ENCODE measurements around the gene ELK4.
"Not testable (repeated sequence)": the region's sequence is repeated elsewhere in the genome, so short reads cannot be mapped to it uniquely, and the experiment has no call there.

Gene ELK4

DNA sequence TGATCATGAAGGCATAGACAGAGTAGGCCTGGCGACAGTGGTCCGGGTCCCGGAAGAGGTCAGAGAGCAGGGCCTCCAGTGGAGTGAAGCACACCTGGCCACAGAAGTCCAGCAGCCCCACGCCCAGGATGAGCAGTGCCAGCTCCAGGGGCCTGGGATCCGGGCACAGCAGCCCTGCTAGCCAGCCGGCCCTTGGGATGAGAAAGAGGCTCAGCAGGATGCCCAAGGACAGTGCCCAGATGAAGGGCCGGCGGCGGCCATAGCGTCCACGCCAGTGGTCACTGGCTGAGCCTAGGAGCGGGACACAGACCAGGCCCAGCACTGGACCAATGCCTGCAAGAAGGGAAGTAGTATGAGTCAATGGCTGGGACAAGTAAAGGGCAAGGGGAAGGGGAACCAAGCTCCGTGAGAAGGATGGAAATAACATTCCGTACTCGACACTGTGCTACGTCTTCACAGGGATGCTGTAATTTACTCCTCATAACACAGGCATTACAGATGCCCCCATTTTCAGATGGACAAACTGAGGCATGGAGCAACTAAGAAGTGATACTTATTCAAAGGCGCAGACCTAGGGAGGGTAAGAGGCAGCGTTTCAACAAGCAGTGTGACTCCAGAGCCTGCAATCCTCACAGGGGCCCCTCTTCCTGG, 31.6 kb upstream of the ELK4 start:
- no peak for DNase-seq

- no peak for DNase-seq
Observed at GRCh38 chr1:205662791-205663190, 31.0 kb upstream of the ELK4 start.

DNA sequence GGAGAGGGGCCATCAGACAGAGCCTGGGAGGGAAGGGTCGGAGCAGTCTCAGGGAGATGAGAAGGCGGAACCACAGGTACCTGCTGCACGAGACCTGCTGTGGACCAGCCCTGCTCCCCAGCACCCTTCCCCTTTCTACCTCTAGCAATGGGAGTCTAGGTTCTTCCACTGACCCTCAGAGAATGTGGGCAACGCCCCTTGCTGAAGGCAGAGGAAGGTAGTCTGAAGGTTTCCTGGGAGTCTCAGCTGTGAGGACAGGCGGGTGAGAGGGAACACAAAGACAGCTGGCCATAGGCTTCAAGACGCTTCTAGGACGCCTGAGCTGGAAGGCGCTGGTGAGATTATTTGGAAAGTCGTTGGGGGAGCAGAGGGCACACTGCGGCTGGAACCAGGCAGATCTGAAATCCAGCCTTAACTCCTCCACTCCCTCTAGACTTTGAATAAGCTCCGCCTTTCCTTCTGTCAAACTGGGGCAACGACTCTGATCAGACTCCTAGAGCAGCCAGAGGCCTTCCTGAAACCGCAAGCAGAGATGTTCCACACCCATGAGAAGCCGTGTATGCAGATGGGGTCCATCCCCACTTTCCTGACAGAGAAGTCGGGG, 30.4 kb upstream of the ELK4 start:
- no peak for DNase-seq

GRCh38 chr1:205661429-205662134, 29.8 kb upstream of the ELK4 start:
- DNase-seq, result no peak

DNA sequence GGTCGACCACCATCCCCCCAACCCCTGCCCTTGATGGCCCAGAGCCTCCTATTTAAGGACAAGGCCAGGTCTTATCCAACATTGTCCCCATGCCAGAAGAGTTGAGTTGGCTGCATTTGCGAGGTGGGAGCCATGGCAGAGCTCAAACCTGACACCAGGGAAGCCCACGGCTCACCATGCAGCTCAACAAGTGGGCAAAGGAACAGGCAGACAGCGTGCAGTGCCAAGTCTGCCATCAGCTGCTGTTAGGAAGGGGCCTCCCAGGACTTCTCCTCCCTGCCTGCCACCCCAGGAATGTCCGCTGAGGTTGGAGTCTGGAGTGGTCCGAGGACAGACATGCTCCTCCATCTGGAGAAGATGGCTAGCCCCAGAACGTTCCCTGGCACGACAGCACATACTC, 28.6 kb upstream of the ELK4 start:
- DNase-seq, result no peak

GRCh38 chr1:205658943-205659581, 27.3 kb upstream of the ELK4 start:
- peak; percentile 20 to 50 for DNase-seq

DNA sequence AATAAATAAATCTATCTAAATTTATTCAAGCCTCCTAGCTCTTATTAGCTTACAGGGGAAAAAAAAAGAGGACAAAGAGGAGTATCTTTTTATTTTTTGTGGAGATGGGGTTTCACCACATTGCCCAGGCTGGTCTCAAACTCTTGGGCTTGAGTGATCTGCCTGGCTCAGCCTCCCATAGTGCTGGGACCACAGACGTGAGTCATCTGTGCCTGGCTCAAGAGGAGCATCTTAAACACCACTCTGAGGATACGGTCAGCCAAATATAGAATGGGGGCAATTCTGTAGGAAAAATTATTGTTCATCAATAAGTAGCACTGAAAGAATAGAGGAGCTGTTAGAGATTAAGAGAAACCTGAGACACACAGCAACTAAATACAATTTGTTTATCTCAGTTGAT, 24.4 kb upstream of the ELK4 start:
- no peak for DNase-seq

DNA sequence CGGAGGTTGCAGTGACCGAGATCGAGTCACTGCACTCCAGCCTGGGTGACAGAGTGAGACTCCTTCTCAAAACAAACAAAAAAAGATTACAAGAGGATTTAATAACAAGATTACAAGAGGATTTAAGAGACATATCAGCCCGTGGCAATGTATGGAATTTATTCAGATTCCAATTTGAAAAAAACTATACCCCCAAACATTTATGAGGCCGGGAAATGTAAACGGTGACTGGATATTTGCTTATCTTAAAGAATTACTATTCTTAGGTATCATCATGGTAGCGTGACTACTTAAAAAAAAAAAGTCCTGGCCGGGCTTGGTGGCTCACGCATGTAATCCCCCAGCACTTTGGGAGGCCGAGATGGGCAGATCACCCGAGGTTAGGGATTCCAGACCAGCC, 21.2 kb upstream of the ELK4 start:
- no peak for DNase-seq

GRCh38 chr1:205650241-205650640, 18.4 kb upstream of the ELK4 start:
- no peak for DNase-seq

DNA sequence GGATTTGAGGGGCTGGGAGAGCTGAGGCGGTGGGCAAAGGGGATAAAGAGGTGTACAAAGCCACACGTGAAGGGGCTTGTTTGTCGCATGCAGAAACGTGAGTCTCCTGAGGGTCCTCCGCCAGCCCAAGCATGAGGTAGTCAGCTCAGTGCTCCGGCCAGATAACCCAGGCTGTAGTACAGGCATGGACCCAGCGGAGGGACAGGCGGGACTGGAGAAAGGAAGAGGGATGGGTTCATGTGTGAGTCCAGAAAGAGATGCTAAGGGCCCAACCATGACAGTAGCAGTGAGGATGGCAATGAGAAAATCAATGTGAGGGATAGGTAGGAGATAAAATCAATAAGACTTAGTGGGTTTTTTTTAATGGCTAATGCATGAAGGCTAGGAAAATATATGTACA, 13.7 kb upstream of the ELK4 start:
- DNase-seq, result no peak

DNA sequence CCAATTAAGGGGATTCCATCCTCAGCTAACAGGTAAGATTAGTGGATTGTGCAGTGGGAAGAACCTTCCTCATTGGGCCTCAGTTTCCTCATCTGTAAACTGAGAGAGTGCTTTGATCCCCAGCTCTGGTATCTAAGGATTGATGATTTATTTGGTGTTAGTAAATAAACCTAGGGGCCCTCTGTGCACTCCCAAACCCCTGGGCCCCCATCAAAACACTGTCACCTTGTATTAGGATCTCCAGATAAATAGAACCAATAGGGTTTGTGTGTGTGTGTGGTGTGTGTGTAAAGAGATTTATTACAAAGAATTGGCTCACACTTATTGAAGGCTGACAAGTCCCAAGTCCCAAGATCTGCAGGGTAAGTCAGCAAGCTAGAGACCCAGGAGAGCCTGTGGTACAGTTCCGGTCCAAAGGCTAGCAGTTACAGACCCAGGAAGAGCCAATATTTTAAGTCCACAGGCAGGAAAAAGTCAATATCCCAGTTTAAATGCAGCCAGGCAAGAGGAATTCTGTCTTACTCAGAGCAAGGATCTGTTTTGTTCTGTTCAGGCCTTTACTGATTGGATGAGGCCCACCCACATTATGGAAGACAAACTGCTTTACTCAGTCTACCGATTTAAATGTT, 11.0 kb upstream of the ELK4 start:
- no peak for DNase-seq

- no peak for DNase-seq
Observed at GRCh38 chr1:205639567-205639966, 7.8 kb upstream of the ELK4 start.

GRCh38 chr1:205637854-205638468, 6.2 kb upstream of the ELK4 start:
- DNase-seq, result no peak

DNA sequence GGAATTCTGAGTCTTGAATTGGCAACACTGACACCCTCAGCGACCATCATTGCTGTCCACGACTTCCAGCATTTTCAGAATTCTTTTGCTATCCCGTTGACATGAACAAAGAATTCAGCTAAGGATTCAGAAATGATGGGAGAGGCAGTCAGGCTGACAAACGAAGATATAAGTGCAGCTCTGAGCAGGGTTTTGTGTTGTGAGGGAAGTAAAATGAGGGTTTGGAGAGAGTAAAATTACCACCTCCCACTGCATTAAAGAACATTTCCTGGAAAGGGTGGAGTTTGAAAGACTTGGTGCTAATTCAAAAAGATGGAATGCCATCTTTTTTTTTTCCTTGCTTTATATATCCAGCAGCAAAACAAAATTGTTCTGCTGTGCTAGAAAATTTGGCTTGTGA, 4.9 kb upstream of the ELK4 start:
- no peak for DNase-seq

DNA sequence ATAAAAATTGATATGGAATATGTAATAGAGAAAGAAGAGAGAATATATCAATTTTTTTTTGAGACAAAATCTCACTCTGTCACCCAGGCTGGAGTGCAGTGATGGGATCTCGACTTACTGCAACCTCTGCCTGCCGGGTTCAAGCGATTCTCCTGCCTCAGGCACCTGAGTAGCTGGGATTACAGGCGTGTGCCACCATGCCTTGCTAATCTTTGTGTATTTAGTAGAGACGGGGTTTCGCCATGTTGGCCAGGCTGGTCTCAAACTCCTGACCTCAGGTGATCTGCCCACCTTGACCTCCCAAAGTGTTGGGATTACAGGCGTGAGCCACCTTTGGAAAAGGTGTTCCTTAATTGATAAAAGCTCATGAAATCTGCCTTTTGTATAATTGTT, 4.3 kb upstream of the ELK4 start:
- not testable (repeated sequence) for DNase-seq

DNA sequence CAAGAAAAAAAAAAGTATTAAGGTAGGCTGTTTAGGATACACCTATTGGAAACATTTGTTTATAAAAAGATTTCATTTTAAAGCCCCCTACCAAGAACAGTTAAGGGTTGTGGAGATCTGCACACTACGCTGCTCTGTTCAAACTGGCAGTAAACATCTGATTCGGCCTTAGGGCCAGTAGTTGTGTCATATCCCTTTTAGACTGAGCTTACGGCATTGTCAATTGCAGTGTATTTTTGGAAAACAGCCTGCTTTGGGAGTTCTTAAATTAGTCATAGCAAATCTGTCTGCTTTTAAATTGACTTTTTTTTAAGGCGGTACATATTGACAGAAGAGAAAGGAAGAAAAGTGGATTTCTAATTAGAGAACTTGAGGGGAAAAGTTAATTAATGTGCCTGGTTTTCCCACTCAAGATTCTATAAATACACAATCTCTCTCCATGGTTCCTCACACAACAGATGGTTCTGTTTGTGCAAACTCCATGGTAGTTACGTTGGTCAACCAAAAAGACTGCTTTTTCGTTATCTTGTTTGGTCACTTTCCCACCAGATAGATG, 1.7 kb upstream of the ELK4 start:
- no peak for DNase-seq

DNA sequence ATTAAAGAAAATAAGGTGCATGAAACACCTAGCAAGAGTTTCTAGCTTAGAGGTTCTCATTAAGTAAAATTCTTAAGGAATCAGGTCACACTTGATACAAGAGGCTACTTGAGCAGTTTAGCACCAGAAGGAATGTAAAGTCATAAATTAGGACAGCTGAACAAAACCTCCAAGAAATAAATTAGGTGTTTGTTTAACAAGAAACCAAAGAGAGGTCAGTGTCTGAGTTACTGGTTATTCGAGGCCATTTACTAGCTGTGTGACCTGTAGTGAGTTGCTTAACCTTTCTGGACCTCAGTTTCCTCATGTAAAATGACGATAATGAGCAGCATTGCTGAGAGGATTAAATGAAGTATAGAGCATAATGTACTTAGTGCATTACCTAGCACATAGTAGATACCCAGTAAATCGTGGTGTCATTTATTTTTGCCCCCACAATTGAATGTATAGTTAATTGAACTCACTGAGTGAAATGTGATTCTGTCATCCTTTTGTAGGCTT, 908 bp upstream of the ELK4 start:
- no peak for DNase-seq

DNA sequence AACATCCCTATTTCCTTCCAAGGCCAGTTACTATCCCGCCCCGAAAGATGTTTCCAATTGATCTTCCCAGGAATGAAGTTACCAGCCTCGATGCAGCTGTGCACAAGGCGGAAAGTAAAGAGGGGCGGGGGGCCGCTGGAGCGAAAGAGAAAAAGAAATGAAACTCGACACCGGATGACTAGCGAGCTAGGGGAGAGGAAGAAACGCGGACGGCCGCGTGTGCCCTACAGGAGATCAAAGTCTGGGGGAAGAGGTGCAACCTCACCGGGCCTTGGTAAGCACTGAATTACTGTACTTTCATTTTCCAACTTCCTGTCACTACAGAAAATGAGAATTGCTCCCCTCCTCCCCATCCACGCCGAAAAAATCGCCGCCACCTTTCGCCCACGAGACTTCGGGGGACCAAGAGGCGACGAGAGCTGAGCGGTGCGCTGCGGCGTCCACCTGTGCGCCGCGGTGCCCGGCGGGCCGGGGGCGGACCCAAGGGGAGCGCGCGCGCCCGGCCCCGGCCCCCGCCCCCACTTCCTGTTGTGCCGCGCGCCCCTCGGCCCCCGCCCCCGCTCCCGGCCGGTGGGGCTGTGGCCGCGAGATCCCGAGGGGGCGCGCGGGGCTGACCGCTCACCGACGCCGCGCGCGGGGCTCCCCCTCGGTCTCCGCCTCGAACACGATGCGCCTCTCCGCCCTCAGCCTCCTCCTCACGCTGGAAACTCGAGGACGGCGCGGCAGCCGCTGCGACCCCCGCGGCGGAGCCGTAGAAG, 622 bp downstream of the ELK4 start:
- DNase-seq, result peak; percentile 65 to 76

- DNase-seq, result no peak
Observed at GRCh38 chr1:205630651-205631009, 1.2 kb downstream of the ELK4 start.

DNA sequence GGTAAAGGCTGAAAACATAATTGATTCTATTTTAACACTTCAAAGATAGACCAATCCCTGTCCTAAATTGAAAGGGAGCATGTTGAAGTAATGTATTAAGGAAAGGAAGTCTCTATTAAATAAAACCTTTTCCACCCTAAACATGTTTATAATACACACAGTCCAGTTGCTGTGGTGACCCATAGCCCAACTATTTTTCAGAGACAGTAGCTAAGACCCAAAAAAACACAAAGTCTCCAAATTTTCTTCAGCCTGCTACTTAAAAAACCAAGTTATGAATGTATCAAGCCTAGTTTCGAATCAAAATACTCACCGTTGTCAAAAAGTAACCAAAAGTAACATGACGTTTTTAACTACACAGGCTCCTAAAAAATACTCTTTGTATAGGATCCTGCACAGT, 1.6 kb downstream of the ELK4 start:
- no peak for DNase-seq

- no peak for DNase-seq
Observed at GRCh38 chr1:205629751-205630150, 2.1 kb downstream of the ELK4 start.

- DNase-seq, result no peak
Observed at GRCh38 chr1:205627956-205628355, 3.9 kb downstream of the ELK4 start.

All from NCI-H1930 (cell line).